Measurements from ENCODE around the gene FBRS.

The FBRS gene

GRCh38 chr16:30657866-30658730 lies at the start of gene FBRS:
Gene FBRS (plus strand): TSS chr16:30658431. CDS start chr16:30659519, 1,088 bp downstream.
- peak; percentile 100 for DNase-seq (ENCODE audit: low read depth)
- H3K4me3 ChIP-seq (ENCODE audit: control insufficient read depth, low read depth, low read length): peak within 1 kb of the TSS; percentile 91
- TF ChIP-seq, protein P1, sequence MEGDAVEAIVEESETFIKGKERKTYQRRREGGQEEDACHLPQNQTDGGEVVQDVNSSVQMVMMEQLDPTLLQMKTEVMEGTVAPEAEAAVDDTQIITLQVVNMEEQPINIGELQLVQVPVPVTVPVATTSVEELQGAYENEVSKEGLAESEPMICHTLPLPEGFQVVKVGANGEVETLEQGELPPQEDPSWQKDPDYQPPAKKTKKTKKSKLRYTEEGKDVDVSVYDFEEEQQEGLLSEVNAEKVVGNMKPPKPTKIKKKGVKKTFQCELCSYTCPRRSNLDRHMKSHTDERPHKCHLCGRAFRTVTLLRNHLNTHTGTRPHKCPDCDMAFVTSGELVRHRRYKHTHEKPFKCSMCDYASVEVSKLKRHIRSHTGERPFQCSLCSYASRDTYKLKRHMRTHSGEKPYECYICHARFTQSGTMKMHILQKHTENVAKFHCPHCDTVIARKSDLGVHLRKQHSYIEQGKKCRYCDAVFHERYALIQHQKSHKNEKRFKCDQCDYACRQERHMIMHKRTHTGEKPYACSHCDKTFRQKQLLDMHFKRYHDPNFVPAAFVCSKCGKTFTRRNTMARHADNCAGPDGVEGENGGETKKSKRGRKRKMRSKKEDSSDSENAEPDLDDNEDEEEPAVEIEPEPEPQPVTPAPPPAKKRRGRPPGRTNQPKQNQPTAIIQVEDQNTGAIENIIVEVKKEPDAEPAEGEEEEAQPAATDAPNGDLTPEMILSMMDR (IDR thresholded peaks at IDR 0.05; ENCODE audit: control insufficient read depth, insufficient read depth, low read depth, low read length, missing control alignments): peak; percentile 59

- TF ChIP-seq, protein P1 (IDR thresholded peaks at IDR 0.05; ENCODE audit: control insufficient read depth, insufficient read depth, low read depth, low read length, missing control alignments): no peak
- DNase-seq (ENCODE audit: low read depth): no peak
Observed at GRCh38 chr16:30609002-30609925, 49.0 kb upstream of the FBRS start.

DNA sequence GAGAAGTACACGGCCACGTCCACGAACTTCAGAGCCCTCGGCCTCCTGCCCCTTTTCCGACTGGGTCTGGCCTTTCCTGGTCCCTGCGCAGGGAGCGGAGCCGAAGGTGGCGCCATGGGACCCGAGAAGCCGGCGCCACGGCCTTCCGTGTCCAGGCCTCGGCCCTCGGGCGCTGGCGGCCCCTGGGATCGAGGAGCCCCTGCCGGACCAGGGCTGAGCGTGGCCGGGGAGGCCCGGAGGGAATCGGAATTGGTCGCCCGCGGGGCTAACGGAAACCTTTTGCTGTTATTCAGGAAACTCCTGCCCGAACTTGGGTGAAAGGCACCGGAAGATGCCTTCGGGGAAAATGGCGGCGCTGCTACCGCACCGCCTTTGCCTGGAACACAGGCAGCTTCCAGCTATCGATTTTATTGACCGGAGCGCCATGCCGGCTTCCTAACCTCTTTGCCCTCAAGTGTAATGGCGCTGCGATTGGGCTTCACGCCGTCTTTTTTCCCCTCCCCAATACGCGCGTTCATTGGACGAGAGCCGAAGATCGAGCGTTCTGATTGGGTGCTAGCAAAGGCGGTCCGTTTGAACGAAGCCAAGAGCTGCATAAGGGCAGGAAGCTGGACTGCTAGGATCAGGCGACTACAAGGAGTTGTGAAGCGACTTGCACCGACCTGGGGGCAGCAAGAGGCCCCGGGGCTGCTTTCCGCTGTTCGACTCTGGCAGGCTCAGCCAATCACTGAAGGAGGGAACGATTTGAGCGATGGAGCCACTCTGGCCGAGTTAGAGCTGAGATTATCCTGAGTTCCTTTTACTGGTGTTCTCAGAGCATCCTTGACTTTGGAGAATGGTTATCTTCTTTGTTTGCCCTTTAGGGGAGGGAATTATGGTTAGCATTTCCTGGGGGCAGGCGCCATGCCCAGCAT lies 48.0 kb upstream of the FBRS start, which contains the start of gene ZNF689:
TSS of gene ZNF689 (minus strand) at position 464 of the 914 bp plus-strand sequence. CDS start at position 116, 348 bp downstream.
- TF ChIP-seq, protein P1 (IDR thresholded peaks at IDR 0.05; ENCODE audit: control insufficient read depth, insufficient read depth, low read depth, low read length, missing control alignments): no peak
- DNase-seq (ENCODE audit: low read depth): peak; percentile 85
- peak within 1 kb of the TSS; percentile 71 for H3K4me3 ChIP-seq (ENCODE audit: control insufficient read depth, low read depth, low read length)

More at GRCh38 chr16:30609002-30609925, 49.0 kb upstream of the FBRS start:
- H3K4me3 ChIP-seq (ENCODE audit: control insufficient read depth, low read depth, low read length): peak overlapping the region; percentile 71

DNA sequence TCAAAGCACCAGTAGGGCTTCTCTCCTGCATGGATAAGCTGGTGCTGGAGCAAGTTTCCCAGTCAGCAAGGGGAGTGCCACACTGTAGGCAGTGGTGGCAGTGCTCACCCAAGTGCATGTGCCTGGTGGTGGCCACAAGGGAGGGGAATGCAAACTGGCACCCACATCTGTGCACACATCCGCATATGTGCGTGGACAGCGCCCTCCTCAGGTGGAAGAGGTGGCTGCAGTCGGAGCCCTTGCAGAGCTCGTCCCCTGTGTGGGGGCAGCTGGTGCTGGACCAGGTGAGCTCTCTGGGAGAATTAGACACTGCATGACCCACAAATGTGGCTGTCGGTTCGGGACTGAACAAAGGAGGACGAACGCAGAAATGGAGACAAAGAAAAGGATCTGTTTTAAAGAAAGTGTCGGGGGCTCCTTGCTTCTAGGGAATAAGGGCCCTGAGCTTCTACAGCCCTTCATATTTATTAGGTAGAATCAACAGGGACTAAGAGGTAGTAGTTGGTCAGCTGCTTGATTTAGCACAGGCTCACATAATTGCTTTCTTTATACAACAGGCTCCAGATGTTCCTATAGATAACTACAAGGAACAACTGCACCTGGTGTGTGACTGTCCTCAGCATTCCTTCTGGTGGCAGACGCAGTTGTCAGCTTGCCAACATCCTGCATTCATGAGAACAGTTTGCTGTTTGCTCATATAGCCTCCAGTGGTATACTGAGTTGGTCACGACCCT lies 42.7 kb upstream of the FBRS start:
- TF ChIP-seq, protein P1 (IDR thresholded peaks at IDR 0.05; ENCODE audit: control insufficient read depth, insufficient read depth, low read depth, low read length, missing control alignments): peak; percentile 44
- H3K4me3 ChIP-seq (ENCODE audit: control insufficient read depth, low read depth, low read length): no peak overlapping the region
- no peak for DNase-seq (ENCODE audit: low read depth)

DNA sequence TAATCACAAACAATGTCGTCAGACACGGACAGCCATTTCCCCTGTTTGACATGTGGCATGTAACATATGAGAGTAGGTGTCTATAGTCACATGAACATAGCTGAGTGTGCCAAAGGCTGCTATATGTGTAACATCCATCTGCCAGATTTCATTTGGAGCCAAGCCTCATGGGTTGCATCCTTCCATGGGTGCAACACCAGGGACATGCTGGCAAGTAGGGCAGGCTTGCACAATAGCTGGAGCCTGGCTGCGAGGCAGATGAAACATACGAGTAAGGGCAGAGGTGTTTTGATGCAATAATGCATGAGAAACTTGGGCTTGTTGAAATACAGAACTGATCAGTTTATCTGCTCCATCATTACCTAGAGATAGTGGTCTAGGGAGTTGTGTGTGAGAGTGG lies 39.0 kb upstream of the FBRS start:
- H3K4me3 ChIP-seq (ENCODE audit: control insufficient read depth, low read depth, low read length): no peak overlapping the region
- DNase-seq (ENCODE audit: low read depth): peak; percentile 59
- TF ChIP-seq, protein P1 (IDR thresholded peaks at IDR 0.05; ENCODE audit: control insufficient read depth, insufficient read depth, low read depth, low read length, missing control alignments): no peak

Measured in AG09309 (cell line).